ENCODE data around the gene LRMDA.

LRMDA gene

DNA sequence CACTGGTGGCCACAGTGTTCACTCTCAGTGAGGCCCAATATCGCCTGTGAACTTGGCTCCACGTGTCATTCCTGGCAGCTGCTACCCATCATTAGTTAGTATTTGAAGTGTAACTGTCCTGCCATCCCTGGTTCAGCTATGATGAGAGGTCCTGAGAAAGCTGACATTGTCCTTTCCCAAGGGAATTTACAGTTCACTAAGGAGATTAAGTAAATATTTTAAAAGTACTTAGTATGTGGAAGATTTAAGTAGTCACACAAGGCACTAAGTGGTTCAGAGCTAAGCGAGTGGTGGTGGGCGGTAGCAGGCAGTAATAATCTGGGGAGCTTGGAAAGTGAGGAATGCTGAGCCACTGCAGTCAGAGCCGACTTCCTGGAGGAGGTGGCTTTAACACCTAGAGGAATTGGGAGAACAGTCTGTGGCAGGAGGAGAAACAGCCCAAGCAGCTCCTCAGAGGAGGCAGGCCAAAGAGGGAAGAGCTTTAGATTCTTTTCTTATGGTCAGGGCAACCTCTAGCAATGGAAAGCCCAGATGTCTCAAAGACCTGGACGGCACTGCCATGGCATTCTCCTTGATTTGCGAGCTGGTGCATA lies 519.7 kb downstream of the LRMDA start:
- TF ChIP-seq, protein P1, sequence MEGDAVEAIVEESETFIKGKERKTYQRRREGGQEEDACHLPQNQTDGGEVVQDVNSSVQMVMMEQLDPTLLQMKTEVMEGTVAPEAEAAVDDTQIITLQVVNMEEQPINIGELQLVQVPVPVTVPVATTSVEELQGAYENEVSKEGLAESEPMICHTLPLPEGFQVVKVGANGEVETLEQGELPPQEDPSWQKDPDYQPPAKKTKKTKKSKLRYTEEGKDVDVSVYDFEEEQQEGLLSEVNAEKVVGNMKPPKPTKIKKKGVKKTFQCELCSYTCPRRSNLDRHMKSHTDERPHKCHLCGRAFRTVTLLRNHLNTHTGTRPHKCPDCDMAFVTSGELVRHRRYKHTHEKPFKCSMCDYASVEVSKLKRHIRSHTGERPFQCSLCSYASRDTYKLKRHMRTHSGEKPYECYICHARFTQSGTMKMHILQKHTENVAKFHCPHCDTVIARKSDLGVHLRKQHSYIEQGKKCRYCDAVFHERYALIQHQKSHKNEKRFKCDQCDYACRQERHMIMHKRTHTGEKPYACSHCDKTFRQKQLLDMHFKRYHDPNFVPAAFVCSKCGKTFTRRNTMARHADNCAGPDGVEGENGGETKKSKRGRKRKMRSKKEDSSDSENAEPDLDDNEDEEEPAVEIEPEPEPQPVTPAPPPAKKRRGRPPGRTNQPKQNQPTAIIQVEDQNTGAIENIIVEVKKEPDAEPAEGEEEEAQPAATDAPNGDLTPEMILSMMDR (conservative IDR thresholded peaks at IDR 0.05; ENCODE audit: low read depth, low read length) = no peak
- H3K4me3 ChIP-seq (ENCODE audit: low read depth, low read length) = no peak overlapping the region
- DNase-seq (ENCODE audit: low read depth) = no peak

DNA sequence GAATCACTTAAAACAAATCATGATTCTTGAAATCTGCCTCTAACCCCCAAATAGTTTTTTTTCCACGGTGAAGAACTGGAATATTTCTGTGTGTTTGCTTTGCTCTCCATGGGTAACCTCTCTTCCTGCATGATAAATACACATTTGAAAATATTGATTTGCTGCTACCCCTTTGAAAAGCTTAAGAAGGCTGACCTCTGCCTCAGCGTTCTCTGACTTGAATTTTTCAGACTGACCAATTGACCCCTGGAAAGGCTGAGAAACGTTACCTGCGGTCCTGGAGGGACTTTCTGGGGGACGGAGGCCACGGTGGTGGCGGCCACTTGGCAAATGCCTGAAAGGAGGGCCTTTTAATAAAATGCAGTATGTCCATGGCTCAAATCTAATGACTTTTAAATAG lies 520.2 kb downstream of the LRMDA start:
- no peak for DNase-seq (ENCODE audit: low read depth)
- no peak overlapping the region for H3K4me3 ChIP-seq (ENCODE audit: low read depth, low read length)
- TF ChIP-seq, protein P1 (conservative IDR thresholded peaks at IDR 0.05; ENCODE audit: low read depth, low read length) = no peak

DNA sequence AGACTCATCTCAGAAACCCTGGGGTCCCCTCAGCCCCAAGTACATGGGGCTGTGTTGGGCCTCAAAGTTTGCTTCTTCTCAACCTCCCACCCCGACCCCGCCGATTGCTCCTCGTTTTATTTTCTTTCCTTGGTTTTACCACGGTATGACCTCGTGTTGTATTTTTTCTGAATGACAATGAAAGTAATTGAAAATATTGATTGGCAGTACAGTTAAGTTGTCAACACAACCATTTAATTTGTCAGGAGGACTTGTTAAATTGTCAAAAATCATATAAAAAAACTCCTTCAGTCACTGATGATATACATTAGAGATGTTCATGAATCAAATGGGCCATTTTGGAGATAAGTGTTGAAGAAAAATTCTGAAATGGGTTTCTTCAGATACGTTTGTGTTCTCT lies 520.7 kb downstream of the LRMDA start:
- TF ChIP-seq, protein P1 (conservative IDR thresholded peaks at IDR 0.05; ENCODE audit: low read depth, low read length) = no peak
- no peak overlapping the region for H3K4me3 ChIP-seq (ENCODE audit: low read depth, low read length)
- DNase-seq (ENCODE audit: low read depth) = no peak

DNA sequence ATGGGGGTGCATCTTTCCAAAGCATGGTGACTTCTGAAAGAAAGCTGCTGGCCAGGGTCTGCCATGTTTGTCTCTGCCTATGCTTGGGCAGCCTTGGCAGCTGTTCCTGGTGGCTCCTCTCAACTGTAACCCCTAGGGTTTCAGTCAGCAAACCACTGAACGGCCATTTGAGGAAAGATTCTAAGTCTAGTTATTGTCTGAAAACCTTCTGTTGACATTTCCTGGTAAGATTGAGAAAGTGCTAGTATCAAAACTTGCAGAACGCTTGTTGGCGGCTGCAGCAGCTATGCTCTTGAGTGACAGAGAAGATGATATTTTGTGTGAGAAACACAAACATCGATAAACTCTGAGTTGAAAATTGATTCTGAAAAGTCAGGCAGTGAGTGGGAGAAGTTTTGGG lies 523.1 kb downstream of the LRMDA start:
- TF ChIP-seq, protein P1 (conservative IDR thresholded peaks at IDR 0.05; ENCODE audit: low read depth, low read length) = no peak
- no peak for DNase-seq (ENCODE audit: low read depth)

DNA sequence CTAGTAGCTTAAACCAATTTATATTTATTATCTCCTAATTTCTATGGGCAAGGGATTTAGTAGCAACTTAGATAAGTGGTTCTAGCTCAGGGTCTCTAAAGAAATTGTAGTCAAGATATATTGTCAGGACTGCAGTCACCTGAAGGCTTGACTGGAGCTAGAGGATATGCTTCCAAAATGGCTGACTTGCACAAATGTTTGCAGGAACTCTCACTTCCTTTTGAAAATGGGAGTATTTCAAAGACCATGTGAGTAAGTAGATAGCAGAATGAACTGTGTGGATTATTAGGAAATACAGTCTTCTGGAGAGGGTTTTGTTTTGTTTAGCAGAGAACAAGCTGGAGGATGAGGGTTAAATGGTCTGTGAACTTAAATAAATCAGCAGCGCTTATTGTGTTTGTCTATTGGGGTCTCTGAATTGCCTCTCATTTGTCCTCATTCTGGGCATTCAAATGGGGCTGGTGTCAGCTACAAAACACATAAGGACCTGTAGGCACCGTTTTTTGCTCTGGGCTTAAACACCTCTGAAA lies 524.6 kb downstream of the LRMDA start:
- H3K4me3 ChIP-seq (ENCODE audit: low read depth, low read length) = no peak overlapping the region
- no peak for DNase-seq (ENCODE audit: low read depth)
- TF ChIP-seq, protein P1 (conservative IDR thresholded peaks at IDR 0.05; ENCODE audit: low read depth, low read length) = no peak

More for the DNA sequence above, 523.1 kb downstream of the LRMDA start:
- no peak overlapping the region for H3K4me3 ChIP-seq (ENCODE audit: low read depth, low read length)

DNA sequence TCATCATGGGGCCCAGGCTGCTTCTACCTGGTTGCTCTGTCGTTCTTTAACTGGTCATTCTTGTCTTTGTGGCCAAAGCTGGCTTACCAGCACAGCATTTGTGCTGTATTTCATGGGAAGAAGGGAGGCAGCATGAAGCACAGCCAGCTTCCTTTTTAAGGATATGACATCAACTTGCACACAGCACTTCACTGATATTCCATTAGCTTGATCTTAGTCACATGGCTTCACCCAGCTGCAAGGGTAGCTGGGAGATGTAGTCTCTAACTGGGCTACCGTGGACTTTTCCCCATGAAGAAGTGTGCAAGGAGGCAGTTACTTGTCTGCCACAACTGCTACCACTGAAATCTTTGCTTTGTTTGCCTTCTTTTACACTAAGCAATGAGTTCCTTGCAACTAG lies 525.2 kb downstream of the LRMDA start:
- H3K4me3 ChIP-seq (ENCODE audit: low read depth, low read length) = no peak overlapping the region
- DNase-seq (ENCODE audit: low read depth) = peak; percentile 18
- TF ChIP-seq, protein P1 (conservative IDR thresholded peaks at IDR 0.05; ENCODE audit: low read depth, low read length) = no peak
